ENCODE data around the gene C3orf22. TPM values are rescaled to one million over a fixed set of nuclear protein-coding genes. Genes with fewer than 3 reads are reported as not detected.

The C3orf22 gene
- total RNA-seq, 1 donor from 2014 or later: 0.38 TPM

- H3K9me3 Mint-ChIP-seq: no peaks in the 10 kb centered on the region
- H3K27ac Mint-ChIP-seq: no peak overlapping the region
- H3K36me3 Mint-ChIP-seq: no peaks in the 10 kb centered on the region
- DNase-seq (ENCODE audit: low spot score in 2 of 2, unreplicated experiment in 2 of 2): no peak
- no peak for TF ChIP-seq CTCF (IDR thresholded peaks at IDR 0.05; ENCODE audit: unreplicated experiment)
- H3K27me3 Mint-ChIP-seq (ENCODE audit: low read depth): peaks cover 23% of the 10 kb centered on the region
- no peaks in the 10 kb centered on the region for H3K4me1 Mint-ChIP-seq
- no peak overlapping the region for H3K4me3 Mint-ChIP-seq
These were observed 57.0 kb downstream of the C3orf22 start for GRCh38 chr3:126501736-126502135.

- no peaks in the 10 kb centered on the region for H3K4me1 Mint-ChIP-seq
- no peak for TF ChIP-seq CTCF (IDR thresholded peaks at IDR 0.05; ENCODE audit: unreplicated experiment)
- no peak for DNase-seq (ENCODE audit: low spot score in 2 of 2, unreplicated experiment in 2 of 2)
- H3K4me3 Mint-ChIP-seq: no peak overlapping the region
- no peaks in the 10 kb centered on the region for H3K9me3 Mint-ChIP-seq
- no peak overlapping the region for H3K27ac Mint-ChIP-seq
- peaks cover 20% of the 10 kb centered on the region for H3K27me3 Mint-ChIP-seq (ENCODE audit: low read depth)
- no peaks in the 10 kb centered on the region for H3K36me3 Mint-ChIP-seq
These were observed 57.7 kb downstream of the C3orf22 start for GRCh38 chr3:126501054-126501453.

- Mint-ChIP-seq H3K27me3 (ENCODE audit: low read depth) (peaks cover 14% of the 10 kb centered on the region), H3K9me3 (no peaks in the 10 kb centered on the region), H3K27ac (no peak overlapping the region), H3K36me3 (no peaks in the 10 kb centered on the region), H3K4me1 (no peaks in the 10 kb centered on the region), H3K4me3 (no peak overlapping the region)
- no peak for DNase-seq (ENCODE audit: low spot score in 2 of 2, unreplicated experiment in 2 of 2)
- no peak for TF ChIP-seq CTCF (IDR thresholded peaks at IDR 0.05; ENCODE audit: unreplicated experiment)
These were observed 58.7 kb downstream of the C3orf22 start for GRCh38 chr3:126500016-126500415.

Other genes with a start within 250 kb of the C3orf22 start
- 1.1 to 1.9 TPM (median 1.4 TPM) in 3 replicates for gene KLF15, start 201.5 kb downstream of the C3orf22 start, total RNA-seq
- not detected in 3 replicates for gene CFAP100, start 164.0 kb downstream of the C3orf22 start, total RNA-seq
- gene ZXDC, start 83.0 kb downstream of the C3orf22 start, total RNA-seq: 33.3 to 34.2 TPM (median 33.7 TPM) in 3 replicates
- 0.11 to 0.13 TPM in 2 of 3 replicates, not detected in the other for gene UROC1, start 41.2 kb downstream of the C3orf22 start, total RNA-seq
- gene CHST13, start 34.8 kb downstream of the C3orf22 start, total RNA-seq: not detected in 3 replicates
- 18.3 to 21.6 TPM (median 18.4 TPM) in 3 replicates for gene TXNRD3, start 96.2 kb upstream of the C3orf22 start, total RNA-seq
- gene CHCHD6, start 145.3 kb upstream of the C3orf22 start, total RNA-seq: 29.7 to 31.2 TPM (median 31.0 TPM) in 3 replicates